Measurements from ENCODE around the gene LYPD6B.

Gene LYPD6B

DNA sequence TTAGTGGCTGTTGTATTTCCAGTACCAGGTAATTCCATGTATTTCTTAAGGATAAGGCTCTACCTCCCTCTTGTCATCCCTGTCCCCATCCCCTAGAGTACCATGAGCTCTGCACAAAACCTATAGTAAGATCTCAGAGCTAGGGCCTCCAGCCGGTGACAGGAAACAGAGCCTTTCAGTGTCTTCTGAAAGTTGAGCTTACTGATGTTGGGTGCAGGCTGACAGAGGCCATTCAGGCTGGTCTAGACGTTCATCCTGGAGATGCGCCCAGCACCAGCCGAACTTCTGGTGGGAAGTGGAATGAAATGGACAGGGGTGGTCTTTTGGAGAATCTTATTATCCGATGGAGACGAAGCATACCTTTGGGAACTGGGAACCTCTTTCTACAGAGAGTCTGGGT is 16.7 kb upstream of the LYPD6B start:
- no peaks in the 10 kb centered on the region for H3K9me3 ChIP-seq (ENCODE audit: control insufficient read depth in 2 of 2, low read length in 2 of 2)
- H3K4me3 ChIP-seq (ENCODE audit: low read length in 2 of 2), result no peak overlapping the region

DNA sequence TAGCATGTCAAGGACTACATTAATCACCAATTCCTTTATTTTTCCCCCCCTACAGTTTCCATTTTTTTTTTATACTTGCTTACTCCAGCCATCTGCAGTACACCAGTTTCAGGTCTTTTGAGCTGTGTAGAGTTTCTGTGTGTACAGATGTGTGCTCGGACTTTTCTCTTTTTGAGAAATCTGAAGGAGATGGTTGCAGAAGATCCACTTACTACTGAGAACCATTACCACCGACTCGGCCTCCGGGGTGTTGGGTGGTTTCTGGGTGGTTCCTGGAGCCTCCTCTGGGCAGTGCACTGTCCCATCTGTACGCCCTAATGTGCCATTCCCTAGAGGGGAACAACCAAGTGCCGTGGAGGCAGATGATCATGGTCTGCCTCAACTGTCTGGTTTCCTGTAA is 15.4 kb upstream of the LYPD6B start:
- Histone ChIP-seq H3K27me3 (ENCODE audit: control insufficient read depth in 2 of 2, insufficient read depth in 2 of 2, low read length in 2 of 2) (no peaks in the 10 kb centered on the region), H3K36me3 (ENCODE audit: control insufficient read depth in 2 of 2, insufficient read depth in 2 of 2, low read length in 2 of 2) (no peaks in the 10 kb centered on the region), H3K27ac (ENCODE audit: low read depth in 2 of 2, low read length in 2 of 2) (no peak overlapping the region), H3K9me3 (ENCODE audit: control insufficient read depth in 2 of 2, low read length in 2 of 2) (no peaks in the 10 kb centered on the region), H3K9ac (ENCODE audit: low read depth in 1 of 2, low read length in 2 of 2) (no peak overlapping the region), H3K4me3 (ENCODE audit: low read length in 2 of 2) (no peak overlapping the region), H3K4me1 (ENCODE audit: control insufficient read depth in 2 of 2, insufficient read depth in 2 of 2, low read length in 2 of 2) (peaks cover 4 to 6% of the 10 kb centered on the region in 2 donors)

More for the DNA sequence above, 16.7 kb upstream of the LYPD6B start:
- no peaks in the 10 kb centered on the region for H3K27me3 ChIP-seq (ENCODE audit: control insufficient read depth in 2 of 2, insufficient read depth in 2 of 2, low read length in 2 of 2)
- no peak overlapping the region for H3K9ac ChIP-seq (ENCODE audit: low read depth in 1 of 2, low read length in 2 of 2)
- H3K36me3 ChIP-seq (ENCODE audit: control insufficient read depth in 2 of 2, insufficient read depth in 2 of 2, low read length in 2 of 2), result no peaks in the 10 kb centered on the region
- no peak overlapping the region for H3K27ac ChIP-seq (ENCODE audit: low read depth in 2 of 2, low read length in 2 of 2)
- peaks cover 6% of the 10 kb centered on the region in 2 donors for H3K4me1 ChIP-seq (ENCODE audit: control insufficient read depth in 2 of 2, insufficient read depth in 2 of 2, low read length in 2 of 2)

DNA sequence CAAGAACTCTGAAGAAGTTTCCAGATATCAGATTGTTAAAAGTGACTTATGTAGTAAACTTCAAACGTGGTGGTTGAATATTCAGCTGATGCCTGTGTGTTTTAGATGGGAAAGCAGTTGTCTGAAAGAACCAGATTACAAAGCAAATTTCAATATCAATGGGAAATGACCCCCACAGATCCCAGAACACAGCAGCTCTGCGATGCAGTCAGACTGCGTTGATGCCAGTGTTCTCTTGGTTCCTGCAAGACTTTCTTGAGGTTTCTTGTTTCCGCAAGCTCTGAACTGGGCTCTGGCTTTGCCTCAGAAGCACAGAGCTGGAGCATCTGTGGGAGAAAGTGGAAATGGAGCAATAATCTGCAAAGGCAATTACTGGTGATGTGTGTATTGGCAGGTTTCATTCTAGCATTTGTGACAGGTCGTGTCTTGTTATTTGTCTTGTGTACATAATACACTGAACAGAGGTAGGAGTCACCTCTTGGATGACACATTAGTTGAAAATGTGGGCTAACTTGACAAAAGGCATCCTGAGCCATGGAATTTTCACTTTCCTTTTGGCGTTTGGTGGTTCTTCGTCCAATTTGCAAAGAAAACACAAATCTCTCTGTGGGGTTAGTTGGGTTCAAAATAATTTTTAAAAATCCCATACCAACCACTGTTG is 10.8 kb upstream of the LYPD6B start:
- Histone ChIP-seq H3K36me3 (ENCODE audit: control insufficient read depth in 2 of 2, insufficient read depth in 2 of 2, low read length in 2 of 2) (no peaks in the 10 kb centered on the region), H3K27me3 (ENCODE audit: control insufficient read depth in 2 of 2, insufficient read depth in 2 of 2, low read length in 2 of 2) (no peaks in the 10 kb centered on the region), H3K9me3 (ENCODE audit: control insufficient read depth in 2 of 2, low read length in 2 of 2) (no peaks in the 10 kb centered on the region), H3K9ac (ENCODE audit: low read depth in 1 of 2, low read length in 2 of 2) (no peak overlapping the region), H3K27ac (ENCODE audit: low read depth in 2 of 2, low read length in 2 of 2) (no peak overlapping the region), H3K4me3 (ENCODE audit: low read length in 2 of 2) (no peak overlapping the region), H3K4me1 (ENCODE audit: control insufficient read depth in 2 of 2, insufficient read depth in 2 of 2, low read length in 2 of 2) (no peaks in the 10 kb centered on the region)

DNA sequence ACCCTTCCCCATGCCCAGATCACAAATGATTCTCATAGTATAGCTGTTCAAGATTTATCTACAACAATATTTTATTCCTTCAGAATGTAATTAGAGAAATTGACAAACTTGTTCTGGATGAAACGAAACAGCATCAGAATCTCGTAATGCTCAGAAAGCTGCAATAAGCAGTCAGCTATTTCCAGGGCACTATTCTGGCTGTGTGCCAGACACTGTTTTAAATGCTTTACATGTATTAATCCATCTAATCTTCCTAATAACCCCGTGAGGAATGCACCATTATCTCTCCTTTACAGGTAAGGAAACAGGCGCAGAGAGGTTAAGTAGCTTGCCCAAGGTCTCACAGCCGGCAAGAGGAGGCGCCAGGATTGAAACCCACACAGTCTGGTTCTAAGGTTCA is 10.1 kb upstream of the LYPD6B start:
- no peaks in the 10 kb centered on the region for H3K4me1 ChIP-seq (ENCODE audit: control insufficient read depth in 2 of 2, insufficient read depth in 2 of 2, low read length in 2 of 2)
- no peak overlapping the region for H3K4me3 ChIP-seq (ENCODE audit: low read length in 2 of 2)
- H3K9me3 ChIP-seq (ENCODE audit: control insufficient read depth in 2 of 2, low read length in 2 of 2), result no peaks in the 10 kb centered on the region
- H3K27ac ChIP-seq (ENCODE audit: low read depth in 2 of 2, low read length in 2 of 2), result no peak overlapping the region
- H3K36me3 ChIP-seq (ENCODE audit: control insufficient read depth in 2 of 2, insufficient read depth in 2 of 2, low read length in 2 of 2), result no peaks in the 10 kb centered on the region
- no peak overlapping the region for H3K9ac ChIP-seq (ENCODE audit: low read depth in 1 of 2, low read length in 2 of 2)
- no peaks in the 10 kb centered on the region for H3K27me3 ChIP-seq (ENCODE audit: control insufficient read depth in 2 of 2, insufficient read depth in 2 of 2, low read length in 2 of 2)

DNA sequence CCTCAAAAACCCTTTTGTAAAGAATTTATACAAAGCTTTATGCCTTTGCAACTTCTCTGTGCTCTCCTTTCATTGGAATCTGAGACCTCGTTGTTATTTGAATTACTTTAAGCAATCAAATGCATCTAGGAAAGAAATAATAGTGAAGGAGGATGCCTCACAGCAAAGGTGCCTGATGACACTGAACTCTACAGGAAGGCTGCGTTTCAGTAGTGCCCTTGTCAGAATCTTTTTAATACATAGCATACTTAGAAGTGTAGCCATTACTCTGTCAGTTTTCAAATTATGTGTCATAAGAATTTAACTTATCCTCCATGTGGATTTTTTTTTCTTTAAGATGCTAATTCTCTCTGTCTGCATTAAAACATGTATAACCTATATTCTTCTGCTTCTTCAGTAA is 9.6 kb upstream of the LYPD6B start:
- Histone ChIP-seq H3K36me3 (ENCODE audit: control insufficient read depth in 2 of 2, insufficient read depth in 2 of 2, low read length in 2 of 2) (no peaks in the 10 kb centered on the region), H3K9me3 (ENCODE audit: control insufficient read depth in 2 of 2, low read length in 2 of 2) (no peaks in the 10 kb centered on the region), H3K27ac (ENCODE audit: low read depth in 2 of 2, low read length in 2 of 2) (no peak overlapping the region), H3K9ac (ENCODE audit: low read depth in 1 of 2, low read length in 2 of 2) (no peak overlapping the region), H3K27me3 (ENCODE audit: control insufficient read depth in 2 of 2, insufficient read depth in 2 of 2, low read length in 2 of 2) (no peaks in the 10 kb centered on the region), H3K4me3 (ENCODE audit: low read length in 2 of 2) (no peak overlapping the region), H3K4me1 (ENCODE audit: control insufficient read depth in 2 of 2, insufficient read depth in 2 of 2, low read length in 2 of 2) (no peaks in the 10 kb centered on the region)

DNA sequence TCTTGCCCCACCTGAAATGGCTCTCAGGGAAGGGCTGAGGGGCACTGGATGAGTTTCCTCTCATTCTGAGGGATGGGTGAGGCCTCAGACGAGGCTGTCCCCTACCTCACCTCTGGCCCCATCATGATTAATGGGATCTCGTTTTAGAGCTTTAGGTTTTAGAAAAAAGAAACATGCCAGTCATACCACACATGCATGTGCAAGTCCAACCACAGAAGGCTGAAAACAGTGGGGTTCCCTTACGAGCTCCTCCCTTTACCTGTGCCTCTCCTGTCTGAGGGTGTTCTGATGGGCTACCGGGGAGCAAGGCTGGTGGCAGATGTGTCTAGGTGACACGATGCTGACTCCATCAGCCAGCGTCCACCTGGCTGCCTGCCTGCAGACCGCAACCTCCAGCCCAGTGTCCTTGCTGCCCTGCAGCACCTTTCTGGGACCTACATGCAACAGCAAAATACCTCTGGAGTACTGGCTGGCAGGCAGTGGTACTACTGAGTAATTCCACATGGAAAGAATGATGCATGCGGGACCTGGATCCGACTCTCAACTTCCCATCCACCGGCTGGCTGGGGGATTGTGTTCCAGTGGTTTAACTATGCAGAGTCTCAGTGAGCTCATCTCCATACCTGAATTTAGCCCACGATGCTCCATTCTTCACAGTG is 9.1 kb upstream of the LYPD6B start:
- Histone ChIP-seq H3K27me3 (ENCODE audit: control insufficient read depth in 2 of 2, insufficient read depth in 2 of 2, low read length in 2 of 2) (no peaks in the 10 kb centered on the region), H3K36me3 (ENCODE audit: control insufficient read depth in 2 of 2, insufficient read depth in 2 of 2, low read length in 2 of 2) (no peaks in the 10 kb centered on the region), H3K4me1 (ENCODE audit: control insufficient read depth in 2 of 2, insufficient read depth in 2 of 2, low read length in 2 of 2) (no peaks in the 10 kb centered on the region), H3K4me3 (ENCODE audit: low read length in 2 of 2) (no peak overlapping the region), H3K27ac (ENCODE audit: low read depth in 2 of 2, low read length in 2 of 2) (no peak overlapping the region), H3K9me3 (ENCODE audit: control insufficient read depth in 2 of 2, low read length in 2 of 2) (no peaks in the 10 kb centered on the region), H3K9ac (ENCODE audit: low read depth in 1 of 2, low read length in 2 of 2) (no peak overlapping the region)

DNA sequence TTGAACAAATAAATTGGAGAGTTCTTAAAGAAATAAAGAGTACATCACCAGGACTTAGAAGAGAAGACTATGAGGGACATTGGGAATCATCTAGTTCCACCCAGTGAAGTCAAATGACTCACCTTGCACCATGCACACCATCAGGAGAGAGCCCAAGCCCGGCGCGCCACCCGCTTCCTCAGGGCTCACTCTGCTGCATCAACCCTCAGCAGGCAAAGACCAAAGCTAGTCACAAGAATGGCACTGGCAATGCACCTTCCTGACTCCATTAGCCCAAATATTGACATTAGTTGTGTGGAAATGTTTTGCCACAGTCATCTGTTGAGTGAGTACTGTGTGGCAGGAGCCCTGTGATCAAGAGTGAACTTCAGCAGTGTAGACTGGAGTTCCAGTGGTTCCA is 7.1 kb upstream of the LYPD6B start:
- H3K36me3 ChIP-seq (ENCODE audit: control insufficient read depth in 2 of 2, insufficient read depth in 2 of 2, low read length in 2 of 2), result no peaks in the 10 kb centered on the region
- H3K27ac ChIP-seq (ENCODE audit: low read depth in 2 of 2, low read length in 2 of 2), result no peak overlapping the region
- H3K27me3 ChIP-seq (ENCODE audit: control insufficient read depth in 2 of 2, insufficient read depth in 2 of 2, low read length in 2 of 2), result no peaks in the 10 kb centered on the region
- H3K9me3 ChIP-seq (ENCODE audit: control insufficient read depth in 2 of 2, low read length in 2 of 2), result no peaks in the 10 kb centered on the region
- no peak overlapping the region for H3K9ac ChIP-seq (ENCODE audit: low read depth in 1 of 2, low read length in 2 of 2)
- H3K4me1 ChIP-seq (ENCODE audit: control insufficient read depth in 2 of 2, insufficient read depth in 2 of 2, low read length in 2 of 2), result no peaks in the 10 kb centered on the region
- H3K4me3 ChIP-seq (ENCODE audit: low read length in 2 of 2), result no peak overlapping the region

DNA sequence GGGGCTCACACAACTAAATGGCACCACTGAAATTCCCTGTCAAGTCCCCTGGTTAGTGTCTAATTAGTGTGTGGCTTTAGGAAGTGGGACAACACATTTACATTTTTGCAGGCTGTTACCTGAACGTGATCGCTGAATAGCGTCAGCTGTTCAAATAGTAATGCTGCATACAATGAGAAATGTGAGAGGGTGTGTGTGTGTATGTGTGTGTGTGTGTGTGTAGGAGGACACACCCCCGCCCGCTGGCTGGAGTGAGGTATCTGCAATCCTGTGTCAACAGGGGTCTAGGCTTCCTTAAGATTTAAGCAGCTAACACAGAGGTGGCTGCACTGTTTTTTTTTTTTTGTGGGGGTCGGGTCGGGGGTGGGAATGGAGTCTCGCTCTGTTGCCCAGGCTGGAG is 4.8 kb upstream of the LYPD6B start:
- no peak overlapping the region for H3K9ac ChIP-seq (ENCODE audit: low read depth in 1 of 2, low read length in 2 of 2)
- H3K4me3 ChIP-seq (ENCODE audit: low read length in 2 of 2), result no peak overlapping the region
- H3K4me1 ChIP-seq (ENCODE audit: control insufficient read depth in 2 of 2, insufficient read depth in 2 of 2, low read length in 2 of 2), result peaks cover 0 to 5% of the 10 kb centered on the region in 2 donors
- H3K9me3 ChIP-seq (ENCODE audit: control insufficient read depth in 2 of 2, low read length in 2 of 2), result no peaks in the 10 kb centered on the region
- peaks cover 0 to 11% of the 10 kb centered on the region in 2 donors for H3K27me3 ChIP-seq (ENCODE audit: control insufficient read depth in 2 of 2, insufficient read depth in 2 of 2, low read length in 2 of 2)
- H3K27ac ChIP-seq (ENCODE audit: low read depth in 2 of 2, low read length in 2 of 2), result no peak overlapping the region
- no peaks in the 10 kb centered on the region for H3K36me3 ChIP-seq (ENCODE audit: control insufficient read depth in 2 of 2, insufficient read depth in 2 of 2, low read length in 2 of 2)

DNA sequence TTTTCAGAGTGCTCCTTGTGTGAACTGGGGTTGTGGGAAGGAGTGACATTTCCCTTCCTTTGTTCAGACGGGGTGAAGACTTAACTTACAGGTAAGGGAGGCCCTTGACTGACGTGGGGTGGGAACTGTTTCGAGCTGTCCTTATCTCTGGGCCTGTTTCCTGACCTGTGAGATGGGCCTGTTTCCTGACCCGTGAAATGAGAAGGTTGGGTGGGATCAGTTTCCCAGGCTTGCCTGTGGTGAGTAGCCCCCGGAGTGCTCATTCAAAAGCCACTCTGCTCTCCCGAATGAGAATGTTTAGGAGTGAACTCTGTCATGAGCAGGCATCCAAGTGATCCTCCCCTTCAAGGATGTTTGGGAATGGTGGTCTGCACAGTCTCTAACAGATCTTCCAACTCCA is 4.1 kb upstream of the LYPD6B start:
- Histone ChIP-seq H3K27me3 (ENCODE audit: control insufficient read depth in 2 of 2, insufficient read depth in 2 of 2, low read length in 2 of 2) (peaks cover 0 to 11% of the 10 kb centered on the region in 2 donors), H3K36me3 (ENCODE audit: control insufficient read depth in 2 of 2, insufficient read depth in 2 of 2, low read length in 2 of 2) (no peaks in the 10 kb centered on the region), H3K27ac (ENCODE audit: low read depth in 2 of 2, low read length in 2 of 2) (no peak overlapping the region)

DNA sequence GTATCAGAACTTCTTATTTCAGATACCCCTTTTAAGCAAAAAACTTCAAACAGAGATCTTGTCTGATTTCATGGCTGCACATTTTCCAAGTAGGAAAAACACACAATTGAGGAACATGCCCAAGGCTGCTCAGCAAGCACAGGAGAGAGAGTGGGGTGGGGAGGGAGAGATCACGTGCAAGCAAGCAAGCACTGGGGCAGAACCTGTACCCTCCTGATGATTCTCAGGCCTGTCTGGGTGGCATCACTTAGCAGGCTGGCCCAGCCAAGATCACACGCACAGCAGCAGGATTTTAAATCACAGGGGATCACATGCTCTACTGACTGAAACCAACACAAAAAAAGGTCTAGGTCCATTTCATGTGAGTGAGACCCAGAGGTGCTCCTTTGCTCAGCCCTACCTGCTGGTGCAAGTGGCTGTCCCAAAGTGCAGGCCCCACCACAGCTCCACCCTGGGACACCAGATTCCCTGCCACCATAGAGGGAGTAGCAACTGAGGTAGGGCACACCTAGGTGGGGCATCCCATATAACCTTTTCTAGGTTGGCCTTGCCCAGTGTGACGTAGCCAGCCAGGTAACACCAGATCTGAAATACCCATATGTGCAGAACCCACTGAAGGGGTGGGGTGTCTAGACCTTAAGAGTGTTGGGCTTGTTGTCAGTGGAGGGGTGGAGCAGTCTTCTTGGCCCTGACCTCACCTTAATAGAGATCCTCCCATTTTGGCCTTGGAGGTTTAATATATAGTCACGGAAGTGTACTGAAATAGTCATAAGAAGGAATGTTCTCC is 1.8 kb upstream of the LYPD6B start:
- H3K9me3 ChIP-seq (ENCODE audit: control insufficient read depth in 2 of 2, low read length in 2 of 2), result no peaks in the 10 kb centered on the region
- H3K27ac ChIP-seq (ENCODE audit: low read depth in 2 of 2, low read length in 2 of 2), result no peak overlapping the region
- H3K36me3 ChIP-seq (ENCODE audit: control insufficient read depth in 2 of 2, insufficient read depth in 2 of 2, low read length in 2 of 2), result no peaks in the 10 kb centered on the region
- H3K27me3 ChIP-seq (ENCODE audit: control insufficient read depth in 2 of 2, insufficient read depth in 2 of 2, low read length in 2 of 2), result peaks cover 0 to 11% of the 10 kb centered on the region in 2 donors
- H3K9ac ChIP-seq (ENCODE audit: low read depth in 1 of 2, low read length in 2 of 2), result no peak overlapping the region
- H3K4me3 ChIP-seq (ENCODE audit: low read length in 2 of 2), result no peak overlapping the region
- H3K4me1 ChIP-seq (ENCODE audit: control insufficient read depth in 2 of 2, insufficient read depth in 2 of 2, low read length in 2 of 2), result peaks cover 0 to 11% of the 10 kb centered on the region in 2 donors

More for the DNA sequence above, 4.1 kb upstream of the LYPD6B start:
- peaks cover 0 to 9% of the 10 kb centered on the region in 2 donors for H3K4me1 ChIP-seq (ENCODE audit: control insufficient read depth in 2 of 2, insufficient read depth in 2 of 2, low read length in 2 of 2)
- no peaks in the 10 kb centered on the region for H3K9me3 ChIP-seq (ENCODE audit: control insufficient read depth in 2 of 2, low read length in 2 of 2)
- H3K9ac ChIP-seq (ENCODE audit: low read depth in 1 of 2, low read length in 2 of 2), result no peak overlapping the region
- H3K4me3 ChIP-seq (ENCODE audit: low read length in 2 of 2), result no peak overlapping the region

Data from mucosa of rectum (tissue), 2 donors.